Fibroblast of lung (primary cell): ENCODE data around the gene FAM185A. TPM values are rescaled to one million over a fixed set of nuclear protein-coding genes. Genes with fewer than 3 reads are reported as not detected.

ENCODE experiments used
- DNase-seq, 2 donors: peaks; one replicate each; pipeline versions ENCODE4 v3.0.0 to v3.0.0-alpha.2; 2010; ENCODE audit warnings: low read depth in 2 of 2
- H2AFZ ChIP-seq: 2 replicates; pipeline ENCODE4 v1.5.1; 2012; ENCODE audit warnings: low read length, control low read depth, inconsistent platforms
- H3K27ac ChIP-seq: 2 replicates; pipeline ENCODE4 v1.5.1; 2011; ENCODE audit warnings: low read length, control low read depth; ENCODE audit not compliant: insufficient read depth
- H3K27me3 ChIP-seq: 2 replicates; pipeline ENCODE4 v1.5.1; 2011; ENCODE audit warnings: mild to moderate bottlenecking, low read length; ENCODE audit not compliant: control insufficient read depth, insufficient read depth
- H3K36me3 ChIP-seq: 2 replicates; pipeline ENCODE4 v1.5.1; 2011; ENCODE audit warnings: low read length; ENCODE audit not compliant: control insufficient read depth, insufficient read depth
- H3K4me1 ChIP-seq: 2 replicates; pipeline ENCODE4 v1.5.1; 2011; ENCODE audit warnings: low read length; ENCODE audit not compliant: control insufficient read depth, insufficient read depth; ENCODE audit errors: extremely low read depth
- H3K4me2 ChIP-seq: 2 replicates; pipeline ENCODE4 v1.5.1; 2011; ENCODE audit warnings: low read length, control low read depth; ENCODE audit not compliant: insufficient read depth; ENCODE audit errors: extremely low read depth
- H3K4me3 ChIP-seq, 4 experiments: fragments of 200-600 bp in 1 of 4; sonication (generic) in 1 of 4; replicated peaks in 1 of 4; 2 replicates each; pipeline ENCODE4 v1.5.1; 2011 to 2016; ENCODE audit warnings: low read length in 4 of 4, low read depth in 3 of 4, mild to moderate bottlenecking in 3 of 4, control low read depth in 2 of 4, inconsistent platforms in 1 of 4, mixed read lengths in 1 of 4; ENCODE audit not compliant: insufficient read depth in 1 of 4; ENCODE audit errors: control extremely low read depth in 1 of 4
- H3K79me2 ChIP-seq: 2 replicates; pipeline ENCODE4 v1.5.1; 2012; ENCODE audit warnings: mild to moderate bottlenecking, low read length, inconsistent platforms; ENCODE audit not compliant: control insufficient read depth, insufficient read depth
- H3K9ac ChIP-seq: 2 replicates; pipeline ENCODE4 v1.5.1; 2011; ENCODE audit warnings: mild to moderate bottlenecking, low read length, control low read depth; ENCODE audit not compliant: insufficient read depth
- H3K9me3 ChIP-seq: 2 replicates; pipeline ENCODE4 v1.5.1; 2012; ENCODE audit warnings: low read depth, low read length; ENCODE audit not compliant: control insufficient read depth, insufficient read depth
- H4K20me1 ChIP-seq: 2 replicates; pipeline ENCODE4 v1.5.1; 2011; ENCODE audit warnings: low read length; ENCODE audit not compliant: control insufficient read depth, insufficient read depth; ENCODE audit errors: extremely low read depth
- CTCF ChIP-seq, 2 donors: IDR thresholded peaks in 1 of 2; conservative IDR thresholded peaks in 1 of 2; 1 replicate in 1 of 2; 2 replicates in 1 of 2; pipeline ENCODE4 v1.5.1; 2011 to 2012; ENCODE audit warnings: low read length in 2 of 2, control low read depth in 1 of 2, inconsistent platforms in 1 of 2, low read depth in 1 of 2, mild to moderate bottlenecking in 1 of 2
- EZH2 ChIP-seq: IDR thresholded peaks from 2 replicates; pipeline ENCODE4 v1.5.1; 2012; ENCODE audit warnings: low read length, control low read depth, mild to moderate bottlenecking; ENCODE audit errors: missing control alignments
- polyA plus RNA-seq, 2 donors: library from polyadenylated mRNA; depleted of rRNA in 1 of 2; stranded (reverse) in 1 of 2; unstranded in 1 of 2; fragments of >200 nt; gene quantifications; 2 replicates each; pipeline ENCODE4 v1.2.1, GENCODE V29; 2011 to 2012; ENCODE audit warnings: missing spikeins in 1 of 2
- total RNA-seq: library from RNA; depleted of rRNA; stranded (reverse); fragments of >200 nt; gene quantifications from 2 replicates; pipeline ENCODE4 v1.2.1, GENCODE V29; 2014

The FAM185A gene
- total and polyA plus RNA-seq, 2 donors (not counting 1 experiment from before 2014, with no cell fraction given): 4.0 to 9.9 TPM

GRCh38 chr7:102849538-102849937, 100.7 kb downstream of the FAM185A start:
- Histone ChIP-seq H3K36me3 (no peaks in the 10 kb centered on the region), H3K79me2 (no peaks in the 10 kb centered on the region), H3K9me3 (no peaks in the 10 kb centered on the region), H3K4me1 (no peaks in the 10 kb centered on the region), H3K27me3 (no peaks in the 10 kb centered on the region), H3K9ac (no peak overlapping the region), H2AFZ (no peak overlapping the region), H3K27ac (no peak overlapping the region), H3K4me3 (no peak overlapping the region), H3K4me2 (no peak overlapping the region), H4K20me1 (no peaks in the 10 kb centered on the region)
- TF ChIP-seq CTCF (conservative IDR thresholded peaks at IDR 0.05 in 1 of 2, IDR thresholded peaks at IDR 0.05 in 1 of 2; ENCODE audit: low read depth in 1 of 2, low read length in 2 of 2): no peak
- no peak for TF ChIP-seq EZH2
- DNase-seq: no peak

GRCh38 chr7:102856036-102856435, 107.2 kb downstream of the FAM185A start:
- Histone ChIP-seq H3K4me1 (peaks cover 10% of the 10 kb centered on the region), H3K36me3 (no peaks in the 10 kb centered on the region), H3K27me3 (no peaks in the 10 kb centered on the region), H3K79me2 (no peaks in the 10 kb centered on the region), H3K9me3 (no peaks in the 10 kb centered on the region), H4K20me1 (no peaks in the 10 kb centered on the region), H3K4me2 (no peak overlapping the region), H3K27ac (no peak overlapping the region), H2AFZ (no peak overlapping the region), H3K4me3 (no peak overlapping the region), H3K9ac (no peak overlapping the region)
- TF ChIP-seq EZH2 (no peak), CTCF (conservative IDR thresholded peaks at IDR 0.05 in 1 of 2, IDR thresholded peaks at IDR 0.05 in 1 of 2; ENCODE audit: low read depth in 1 of 2, low read length in 2 of 2) (no peak)
- no peak for DNase-seq

Other genes with a start within 250 kb of the FAM185A start
- 1.5 and 2.1 TPM in 2 replicates for gene RASA4B, start 231.2 kb upstream of the FAM185A start, total RNA-seq
- gene RASA4B, start 231.2 kb upstream of the FAM185A start, polyA plus RNA-seq: 0.68 and 1.4 TPM in 2 replicates
- 1.0 and 3.8 TPM in 2 replicates for gene UPK3BL2, start 205.3 kb upstream of the FAM185A start, total RNA-seq
- 1.4 and 1.9 TPM in 2 replicates for gene UPK3BL2, start 205.3 kb upstream of the FAM185A start, polyA plus RNA-seq
- gene SPDYE2, start 197.8 kb upstream of the FAM185A start, total RNA-seq: not detected in 2 replicates
- not detected in 2 replicates for gene SPDYE2, start 197.8 kb upstream of the FAM185A start, polyA plus RNA-seq
- 19.5 and 28.6 TPM in 2 replicates for gene POLR2J3, start 176.4 kb upstream of the FAM185A start, total RNA-seq
- gene POLR2J3, start 176.4 kb upstream of the FAM185A start, polyA plus RNA-seq: 29.3 and 42.5 TPM in 2 replicates
- gene RASA4, start 132.2 kb upstream of the FAM185A start, total RNA-seq: 2.1 and 6.2 TPM in 2 replicates
- gene RASA4, start 132.2 kb upstream of the FAM185A start, polyA plus RNA-seq: 3.5 and 4.5 TPM in 2 replicates
- 5.4 and 9.8 TPM in 2 replicates for gene UPK3BL1, start 106.2 kb upstream of the FAM185A start, total RNA-seq
- 0.21 and 2.3 TPM in 2 replicates for gene UPK3BL1, start 106.2 kb upstream of the FAM185A start, polyA plus RNA-seq
- not detected in 2 replicates for gene SPDYE2B, start 98.7 kb upstream of the FAM185A start, total RNA-seq
- not detected in 2 replicates for gene SPDYE2B, start 98.7 kb upstream of the FAM185A start, polyA plus RNA-seq
- 1.5 and 2.1 TPM in 2 replicates for gene POLR2J2, start 77.3 kb upstream of the FAM185A start, total RNA-seq
- 1.1 and 1.4 TPM in 2 replicates for gene POLR2J2, start 77.3 kb upstream of the FAM185A start, polyA plus RNA-seq
- gene LRRC17, start 164.0 kb downstream of the FAM185A start, total RNA-seq: 12.6 and 30.8 TPM in 2 replicates
- gene LRRC17, start 164.0 kb downstream of the FAM185A start, polyA plus RNA-seq: 31.5 and 103 TPM in 2 replicates